Measurements from ENCODE around the gene UPB1.

GRCh38 chr22:24482575-24482974 lies 12.6 kb upstream of the UPB1 start:
- no peak for TF ChIP-seq POLR2A (IDR thresholded peaks at IDR 0.05; ENCODE audit: low read length)
- TF ChIP-seq GATA1 (IDR thresholded peaks at IDR 0.05; ENCODE audit: low read depth, low read length), result no peak
